Measurements from ENCODE around the gene SLU7. TPM values are rescaled to one million over a fixed set of nuclear protein-coding genes. Genes with fewer than 3 reads are reported as not detected.

The SLU7 gene
- total RNA-seq, 1 experiment from 2014 or later, result 33.3 TPM

DNA sequence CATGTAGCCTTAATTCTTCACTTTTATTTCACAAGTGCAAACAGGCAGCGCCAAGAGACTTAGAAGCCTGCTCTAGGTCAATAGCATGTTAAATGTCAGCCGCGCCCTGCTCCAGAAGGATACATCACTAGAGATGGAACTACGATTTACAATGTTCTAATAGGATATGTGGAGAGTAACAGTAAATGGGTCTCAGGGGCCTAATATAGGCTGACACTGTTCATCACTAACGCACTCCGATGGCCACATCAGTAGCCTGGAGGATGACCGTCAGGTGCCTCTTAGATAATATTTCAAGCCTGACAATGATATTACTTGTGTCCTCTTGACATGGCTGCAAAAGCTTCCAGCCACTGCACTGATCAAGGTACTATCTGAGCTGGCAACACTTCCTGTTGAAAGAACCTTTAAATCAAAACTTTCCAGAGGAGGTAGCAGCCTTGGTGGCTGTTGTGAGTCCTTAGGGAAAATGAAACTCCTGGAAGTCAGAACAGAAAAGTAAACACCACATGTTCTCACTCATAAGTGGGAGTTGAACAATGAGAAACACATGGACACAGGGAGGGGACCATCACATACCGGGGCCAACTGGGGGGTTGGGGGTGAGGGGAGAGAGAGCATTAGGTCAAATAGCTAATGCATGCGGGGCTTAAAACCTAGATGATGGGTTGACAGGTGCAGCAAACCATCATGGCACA lies 37.7 kb upstream of the SLU7 start:
- Histone ChIP-seq H3K27me3 (ENCODE audit: insufficient read depth, low read length) (no peaks in the 10 kb centered on the region), H3K79me1 (ENCODE audit: insufficient read depth, low read depth, low read length, poor library complexity, severe bottlenecking) (no peaks in the 10 kb centered on the region), H4K91ac (ENCODE audit: insufficient read length, low read depth, low read length) (no peak overlapping the region), H3K4me2 (ENCODE audit: insufficient read depth, insufficient read length, low read length) (no peak overlapping the region), H3K4ac (ENCODE audit: low read depth, low read length) (no peak overlapping the region), H3K23me2 (ENCODE audit: insufficient read length, low read depth, low read length, poor library complexity, severe bottlenecking) (no peaks in the 10 kb centered on the region), H2BK15ac (ENCODE audit: low read depth, low read length) (no peak overlapping the region), H2BK5ac (ENCODE audit: insufficient read length, low read length) (no peak overlapping the region), H3K4me1 (ENCODE audit: insufficient read depth, low read length) (no peaks in the 10 kb centered on the region), H3K79me2 (ENCODE audit: insufficient read depth, low read length) (no peaks in the 10 kb centered on the region), H3K27ac (ENCODE audit: insufficient read length, low read depth, low read length) (no peak overlapping the region), H3K14ac (ENCODE audit: insufficient read depth, low read length) (no peak overlapping the region), H2AK5ac (ENCODE audit: insufficient read length, low read length) (no peak overlapping the region), H3K23ac (ENCODE audit: insufficient read length, low read depth, low read length) (no peak overlapping the region), H2AFZ (ENCODE audit: low read length) (no peak overlapping the region), H3T11ph (ENCODE audit: low read length) (no peak overlapping the region), H4K20me1 (ENCODE audit: control insufficient read depth, insufficient read depth, insufficient read length) (no peaks in the 10 kb centered on the region), H2BK12ac (ENCODE audit: insufficient read length, low read depth, low read length) (no peak overlapping the region), H2BK20ac (ENCODE audit: low read depth, low read length, poor library complexity, severe bottlenecking) (no peak overlapping the region), H4K8ac (replicated peaks; ENCODE audit: insufficient read length, low read depth, low read length) (no peak overlapping the region), H3K56ac (ENCODE audit: insufficient read length, low read depth, low read length) (no peak overlapping the region), H4K5ac (ENCODE audit: insufficient read length, low read depth, low read length) (no peak overlapping the region), H2BK120ac (ENCODE audit: low read depth, low read length, poor library complexity, severe bottlenecking) (no peak overlapping the region), H3K9ac (ENCODE audit: extremely low read depth, insufficient read length, low read length) (no peak overlapping the region), H3K18ac (ENCODE audit: insufficient read length, low read depth, low read length) (no peak overlapping the region), H3K9me3 (ENCODE audit: control insufficient read depth, low read depth, low read length) (no peaks in the 10 kb centered on the region)
- TF ChIP-seq CTCF (conservative IDR thresholded peaks at IDR 0.05), result no peak
- Mint-ChIP-seq H3K4me1 (peaks cover 0 to 4% of the 10 kb centered on the region in 2 experiments; a peak in 1 of 4 replicates), H3K9me3 (peaks cover 4 to 9% of the 10 kb centered on the region in 2 experiments; a peak in 3 of 5 replicates), H3K27me3 (ENCODE audit: low read depth) (no peaks in the 10 kb centered on the region), H3K4me3 (no peak overlapping the region; a peak in 1 of 5 replicates), H3K27ac (no peak overlapping the region), H3K36me3 (ENCODE audit: insufficient read depth in 1 of 3, low read depth in 3 of 3) (peaks cover 0 to 4% (median 2%) of the 10 kb centered on the region in 3 experiments; a peak in 2 of 7 replicates)
- no CpG with 5 or more reads among the region's 9 CpGs for WGBS (ENCODE audit: extremely low coverage, insufficient read length, low lambda C conversion rate)
- DNase-seq, result no peak

All from H9 (cell line).